DOHH2 (cell line): Measurements from ENCODE around the gene CLEC10A.
"Not testable (repeated sequence)": the region's sequence is repeated elsewhere in the genome, so short reads cannot be mapped to it uniquely, and the experiment has no call there.

Experiments used
- H3F3A ChIP-seq: fragments of 200-600 bp; sonication (generic), shearing (Covaris generic); 2 replicates; pipeline ENCODE4 v1.6.0; 2016; ENCODE audit warnings: antibody characterized with exemption, mild to moderate bottlenecking; ENCODE audit not compliant: control insufficient read depth, insufficient read depth
- H3K27ac ChIP-seq: fragments of 200-600 bp; sonication (generic); 2 replicates; pipeline ENCODE4 v1.5.1; 2014; ENCODE audit warnings: low read depth, mild to moderate bottlenecking, low read length, moderate library complexity
- H3K27me3 ChIP-seq: fragments of 200-600 bp; sonication (generic); 2 replicates; pipeline ENCODE4 v1.6.1; 2014; ENCODE audit warnings: mild to moderate bottlenecking, low read length, mixed read lengths; ENCODE audit not compliant: control insufficient read depth
- H3K36me3 ChIP-seq: fragments of 200-600 bp; sonication (generic); 2 replicates; pipeline ENCODE4 v1.6.1; 2014; ENCODE audit warnings: mild to moderate bottlenecking, low read length, moderate library complexity, mixed read lengths; ENCODE audit not compliant: control insufficient read depth
- H3K4me1 ChIP-seq: fragments of 200-600 bp; sonication (generic); 2 replicates; pipeline ENCODE4 v1.6.1; 2014; ENCODE audit warnings: mild to moderate bottlenecking, low read length, mixed read lengths; ENCODE audit not compliant: control insufficient read depth
- H3K4me2 ChIP-seq: fragments of 200-600 bp; sonication (generic); 2 replicates; pipeline ENCODE4 v1.6.0; 2014; ENCODE audit warnings: mild to moderate bottlenecking, low read length, moderate library complexity
- H3K4me3 ChIP-seq: fragments of 200-600 bp; sonication (generic); 2 replicates; pipeline ENCODE4 v1.5.1; 2014; ENCODE audit warnings: mild to moderate bottlenecking, low read length, mixed read lengths
- H3K79me2 ChIP-seq: fragments of 200-600 bp; sonication (generic); 2 replicates; pipeline ENCODE4 v1.6.1; 2014; ENCODE audit warnings: mild to moderate bottlenecking, low read length, mixed read lengths; ENCODE audit not compliant: control insufficient read depth
- H3K9me2 ChIP-seq: fragments of 200-600 bp; sonication (generic); replicated peaks from 2 replicates; pipeline ENCODE4 v1.6.1; 2014; ENCODE audit warnings: mild to moderate bottlenecking, low read length, mixed read lengths; ENCODE audit not compliant: control insufficient read depth
- H3K9me3 ChIP-seq: fragments of 200-600 bp; sonication (generic); 2 replicates; pipeline ENCODE4 v1.6.1; 2014; ENCODE audit warnings: antibody characterized with exemption, low read length, mixed read lengths; ENCODE audit not compliant: control insufficient read depth, insufficient read depth
- H4K20me1 ChIP-seq: fragments of 200-600 bp; sonication (generic); 2 replicates; pipeline ENCODE4 v1.6.0; 2014; ENCODE audit warnings: low read depth, mild to moderate bottlenecking, antibody characterized with exemption, low read length, moderate library complexity; ENCODE audit not compliant: control insufficient read depth, insufficient read depth
- EZH2phosphoT487 ChIP-seq: fragments of 200-600 bp; sonication (generic); IDR thresholded peaks from 2 replicates; pipeline ENCODE4 v1.6.1; 2017; ENCODE audit warnings: borderline replicate concordance, mild to moderate bottlenecking, antibody characterized with exemption, low read length, moderate library complexity, mixed read lengths
- TF ChIP-seq, protein P1 (sequence below): fragments of 200-600 bp; sonication (generic); IDR thresholded peaks from one replicate; pipeline ENCODE4 v1.5.1; 2014; ENCODE audit warnings: antibody characterized with exemption, mild to moderate bottlenecking, low read depth, low read length; ENCODE audit not compliant: poor library complexity, severe bottlenecking

Gene CLEC10A

DNA sequence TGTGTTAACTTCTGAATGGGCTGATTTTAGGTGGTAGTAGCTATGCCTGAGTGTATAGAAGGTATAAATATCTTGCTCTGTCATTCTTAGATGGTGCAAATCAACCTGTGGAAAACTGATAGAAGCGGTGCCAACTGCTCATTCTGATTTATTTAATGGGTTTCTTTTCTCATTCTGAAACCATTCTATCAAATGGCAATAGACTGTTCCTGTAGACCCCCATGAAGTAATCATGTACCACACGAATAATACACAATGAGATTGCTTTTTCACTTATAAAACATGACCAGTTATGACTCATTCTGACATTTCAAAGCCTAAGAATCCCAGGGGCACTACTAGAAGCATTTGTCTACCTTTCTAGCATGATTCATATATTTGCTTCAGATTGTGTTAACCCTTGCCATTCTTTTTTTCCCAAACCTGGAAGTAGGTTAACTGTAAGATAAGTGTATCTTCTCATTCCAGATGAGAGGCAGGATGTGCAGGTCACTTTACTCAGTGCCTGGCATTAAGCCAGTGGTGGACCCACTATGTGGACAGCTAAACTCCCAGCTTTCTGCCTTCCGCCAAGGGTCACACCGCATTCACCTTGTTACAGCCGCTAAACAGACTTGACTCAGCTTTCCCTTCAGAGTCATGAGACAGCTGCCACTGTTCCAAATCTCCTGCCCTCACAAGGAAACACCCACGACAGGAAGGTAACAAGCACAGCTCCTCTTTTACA, 19.7 kb downstream of the CLEC10A start:
- H3K79me2 ChIP-seq, result no peaks in the 10 kb centered on the region
- H3K27ac ChIP-seq, result no peak overlapping the region
- H3K4me2 ChIP-seq, result no peak overlapping the region
- H3F3A ChIP-seq, result no peaks in the 10 kb centered on the region
- no peaks in the 10 kb centered on the region for H3K4me1 ChIP-seq
- peaks cover 7% of the 10 kb centered on the region; the same call in 1 of the 2 replicates for H3K27me3 ChIP-seq
- TF ChIP-seq EZH2phosphoT487, result no peak
- TF ChIP-seq, protein P1, sequence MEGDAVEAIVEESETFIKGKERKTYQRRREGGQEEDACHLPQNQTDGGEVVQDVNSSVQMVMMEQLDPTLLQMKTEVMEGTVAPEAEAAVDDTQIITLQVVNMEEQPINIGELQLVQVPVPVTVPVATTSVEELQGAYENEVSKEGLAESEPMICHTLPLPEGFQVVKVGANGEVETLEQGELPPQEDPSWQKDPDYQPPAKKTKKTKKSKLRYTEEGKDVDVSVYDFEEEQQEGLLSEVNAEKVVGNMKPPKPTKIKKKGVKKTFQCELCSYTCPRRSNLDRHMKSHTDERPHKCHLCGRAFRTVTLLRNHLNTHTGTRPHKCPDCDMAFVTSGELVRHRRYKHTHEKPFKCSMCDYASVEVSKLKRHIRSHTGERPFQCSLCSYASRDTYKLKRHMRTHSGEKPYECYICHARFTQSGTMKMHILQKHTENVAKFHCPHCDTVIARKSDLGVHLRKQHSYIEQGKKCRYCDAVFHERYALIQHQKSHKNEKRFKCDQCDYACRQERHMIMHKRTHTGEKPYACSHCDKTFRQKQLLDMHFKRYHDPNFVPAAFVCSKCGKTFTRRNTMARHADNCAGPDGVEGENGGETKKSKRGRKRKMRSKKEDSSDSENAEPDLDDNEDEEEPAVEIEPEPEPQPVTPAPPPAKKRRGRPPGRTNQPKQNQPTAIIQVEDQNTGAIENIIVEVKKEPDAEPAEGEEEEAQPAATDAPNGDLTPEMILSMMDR, result no peak
- H3K4me3 ChIP-seq, result no peak overlapping the region
- H3K9me2 ChIP-seq, result no peaks in the 10 kb centered on the region
- no peaks in the 10 kb centered on the region for H4K20me1 ChIP-seq
- H3K36me3 ChIP-seq, result no peaks in the 10 kb centered on the region
- H3K9me3 ChIP-seq, result no peaks in the 10 kb centered on the region

DNA sequence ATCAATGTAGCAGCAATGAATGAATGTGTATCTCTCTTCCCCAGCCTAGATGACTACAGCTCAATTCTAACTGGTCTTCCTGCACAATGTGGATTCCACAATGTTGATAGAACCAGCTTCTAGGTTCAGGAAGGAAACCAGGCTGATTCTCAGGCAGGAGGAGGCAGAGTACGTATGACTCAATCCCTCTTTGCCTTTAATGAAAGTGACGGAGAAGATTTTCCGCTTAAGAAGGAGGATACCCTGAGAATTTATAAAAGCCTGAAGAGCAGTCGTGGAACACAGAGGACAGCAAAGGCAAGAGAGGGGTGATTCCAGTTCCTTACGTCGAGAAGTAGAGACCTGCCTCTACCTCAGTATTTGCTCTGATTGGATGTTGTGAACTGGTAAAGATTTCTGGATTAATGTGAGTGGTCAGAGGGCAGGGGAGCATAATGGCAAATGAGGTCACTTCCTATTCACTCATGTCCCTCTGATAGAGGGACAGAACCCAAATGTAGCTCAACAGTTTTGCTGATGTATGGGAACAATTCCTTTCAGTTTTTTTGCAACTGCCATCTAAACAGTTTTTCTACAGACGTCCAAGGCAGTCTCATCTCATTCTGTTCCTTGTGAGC, 21.1 kb downstream of the CLEC10A start:
- Histone ChIP-seq H3K27ac (no peak overlapping the region), H3K27me3 (peaks cover 7% of the 10 kb centered on the region; the same call in 1 of the 2 replicates), H4K20me1 (no peaks in the 10 kb centered on the region), H3K4me3 (no peak overlapping the region), H3K36me3 (no peaks in the 10 kb centered on the region), H3K4me1 (no peaks in the 10 kb centered on the region), H3K79me2 (no peaks in the 10 kb centered on the region), H3K9me3 (no peaks in the 10 kb centered on the region), H3F3A (no peaks in the 10 kb centered on the region), H3K4me2 (no peak overlapping the region), H3K9me2 (no peaks in the 10 kb centered on the region)
- TF ChIP-seq, protein P1, result no peak
- TF ChIP-seq EZH2phosphoT487, result no peak

DNA sequence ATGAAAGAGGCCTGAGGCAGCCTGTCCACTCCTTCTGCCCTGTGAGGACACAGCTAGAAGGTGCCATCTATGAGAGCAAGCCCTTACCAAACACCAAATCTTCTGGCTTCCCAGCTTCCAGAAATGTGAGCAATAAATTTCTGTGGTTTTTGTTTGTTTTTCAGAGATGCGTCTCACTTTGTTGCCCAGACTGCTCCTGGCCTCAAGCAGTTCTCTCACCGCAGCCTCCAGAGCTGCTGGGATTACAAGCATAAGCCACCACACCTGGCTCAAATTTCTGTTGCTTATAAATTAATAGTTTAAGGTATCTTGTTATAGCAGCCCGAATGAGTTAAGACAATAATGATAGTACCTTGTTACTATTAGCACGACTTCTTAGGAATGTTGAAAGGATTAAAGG, 23.7 kb downstream of the CLEC10A start:
- Histone ChIP-seq H3F3A (no peaks in the 10 kb centered on the region), H3K27ac (no peak overlapping the region), H3K36me3 (no peaks in the 10 kb centered on the region), H3K79me2 (no peaks in the 10 kb centered on the region), H4K20me1 (no peaks in the 10 kb centered on the region), H3K9me2 (no peaks in the 10 kb centered on the region), H3K4me2 (no peak overlapping the region), H3K9me3 (no peaks in the 10 kb centered on the region), H3K27me3 (no peaks in the 10 kb centered on the region), H3K4me3 (no peak overlapping the region), H3K4me1 (no peaks in the 10 kb centered on the region)
- TF ChIP-seq, protein P1, result no peak
- no peak for TF ChIP-seq EZH2phosphoT487

DNA sequence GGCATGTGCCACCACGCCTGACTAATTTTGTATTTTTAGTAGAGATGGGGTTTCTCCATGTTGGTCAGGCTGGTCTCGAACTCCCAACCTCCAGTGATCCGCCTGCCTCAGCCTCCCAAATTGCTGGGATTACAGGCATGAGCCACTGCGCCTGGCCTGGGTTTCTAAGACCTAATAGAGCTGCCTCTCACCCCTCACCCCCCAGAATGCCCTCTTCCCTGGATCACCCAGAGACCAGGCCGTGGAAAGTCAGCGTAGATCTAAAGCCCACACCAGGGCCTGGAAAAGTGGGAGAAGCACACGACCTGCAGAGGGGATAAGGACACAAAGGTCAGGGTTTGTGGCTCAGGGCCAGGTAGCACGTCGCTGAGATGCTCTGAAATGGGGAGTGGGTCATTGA, 29.5 kb downstream of the CLEC10A start:
- H3K4me1 ChIP-seq, result peaks cover 16% of the 10 kb centered on the region

More for the DNA sequence above, 29.5 kb downstream of the CLEC10A start:
- H3K79me2 ChIP-seq, H3K9me3 ChIP-seq, H3K4me2 ChIP-seq, H3F3A ChIP-seq, H4K20me1 ChIP-seq, H3K36me3 ChIP-seq, H3K27ac ChIP-seq, H3K9me2 ChIP-seq, H3K4me3 ChIP-seq: not testable (repeated sequence)
- H3K27me3 ChIP-seq, result peaks cover 10% of the 10 kb centered on the region
